LNCaP clone FGC (cell line): ENCODE results near the gene EMILIN2.

Source experiments
- DNase-seq: peaks from one replicate; pipeline ENCODE4 v3.0.0-alpha.2; 2011; ENCODE audit warnings: low read depth
- H3K4me3 ChIP-seq: 2 replicates; pipeline ENCODE4 v1.5.1; 2011; ENCODE audit warnings: mild to moderate bottlenecking, low read depth, low read length, control low read depth
- TF ChIP-seq, protein P1 (sequence below): IDR thresholded peaks from 2 replicates; pipeline ENCODE4 v1.5.1; 2012; ENCODE audit warnings: mild to moderate bottlenecking; ENCODE audit not compliant: control insufficient read depth, insufficient read depth; ENCODE audit errors: extremely low read depth

Gene EMILIN2

GRCh38 chr18:2919600-2919999 is 72.8 kb downstream of the EMILIN2 start:
- no peak for DNase-seq
- H3K4me3 ChIP-seq, result no peak overlapping the region
- TF ChIP-seq, protein P1, sequence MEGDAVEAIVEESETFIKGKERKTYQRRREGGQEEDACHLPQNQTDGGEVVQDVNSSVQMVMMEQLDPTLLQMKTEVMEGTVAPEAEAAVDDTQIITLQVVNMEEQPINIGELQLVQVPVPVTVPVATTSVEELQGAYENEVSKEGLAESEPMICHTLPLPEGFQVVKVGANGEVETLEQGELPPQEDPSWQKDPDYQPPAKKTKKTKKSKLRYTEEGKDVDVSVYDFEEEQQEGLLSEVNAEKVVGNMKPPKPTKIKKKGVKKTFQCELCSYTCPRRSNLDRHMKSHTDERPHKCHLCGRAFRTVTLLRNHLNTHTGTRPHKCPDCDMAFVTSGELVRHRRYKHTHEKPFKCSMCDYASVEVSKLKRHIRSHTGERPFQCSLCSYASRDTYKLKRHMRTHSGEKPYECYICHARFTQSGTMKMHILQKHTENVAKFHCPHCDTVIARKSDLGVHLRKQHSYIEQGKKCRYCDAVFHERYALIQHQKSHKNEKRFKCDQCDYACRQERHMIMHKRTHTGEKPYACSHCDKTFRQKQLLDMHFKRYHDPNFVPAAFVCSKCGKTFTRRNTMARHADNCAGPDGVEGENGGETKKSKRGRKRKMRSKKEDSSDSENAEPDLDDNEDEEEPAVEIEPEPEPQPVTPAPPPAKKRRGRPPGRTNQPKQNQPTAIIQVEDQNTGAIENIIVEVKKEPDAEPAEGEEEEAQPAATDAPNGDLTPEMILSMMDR, result no peak

GRCh38 chr18:2920027-2920426 is 73.2 kb downstream of the EMILIN2 start:
- no peak overlapping the region for H3K4me3 ChIP-seq
- DNase-seq, result no peak
- TF ChIP-seq, protein P1, result no peak

GRCh38 chr18:2920546-2921343 is 73.9 kb downstream of the EMILIN2 start:
- H3K4me3 ChIP-seq, result no peak overlapping the region
- DNase-seq, result no peak
- TF ChIP-seq, protein P1, result no peak

DNA sequence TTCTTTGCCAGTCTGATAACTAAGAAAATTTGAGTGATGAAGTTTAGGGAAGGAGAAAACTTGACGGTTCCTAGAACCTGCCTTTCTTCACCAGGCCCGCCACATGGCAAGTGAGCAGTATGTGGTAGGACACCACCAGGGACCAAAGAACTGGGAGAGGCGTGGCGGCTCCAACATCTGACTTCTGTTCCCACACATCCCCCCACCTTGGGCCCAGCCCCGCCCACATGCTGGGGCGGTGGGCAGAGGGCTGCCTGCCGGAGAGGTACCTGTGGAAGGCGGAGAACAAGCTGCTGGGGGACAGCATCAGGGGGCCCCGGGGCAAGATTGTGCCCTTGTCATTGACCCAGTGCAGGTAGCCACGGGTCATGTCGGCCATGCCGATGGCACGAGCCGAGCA is 75.0 kb downstream of the EMILIN2 start:
- H3K4me3 ChIP-seq, result no peak overlapping the region
- TF ChIP-seq, protein P1, result no peak
- no peak for DNase-seq

- H3K4me3 ChIP-seq, result no peak overlapping the region
- TF ChIP-seq, protein P1, result no peak
- no peak for DNase-seq
These were observed 76.7 kb downstream of the EMILIN2 start for GRCh38 chr18:2923464-2923863.

DNA sequence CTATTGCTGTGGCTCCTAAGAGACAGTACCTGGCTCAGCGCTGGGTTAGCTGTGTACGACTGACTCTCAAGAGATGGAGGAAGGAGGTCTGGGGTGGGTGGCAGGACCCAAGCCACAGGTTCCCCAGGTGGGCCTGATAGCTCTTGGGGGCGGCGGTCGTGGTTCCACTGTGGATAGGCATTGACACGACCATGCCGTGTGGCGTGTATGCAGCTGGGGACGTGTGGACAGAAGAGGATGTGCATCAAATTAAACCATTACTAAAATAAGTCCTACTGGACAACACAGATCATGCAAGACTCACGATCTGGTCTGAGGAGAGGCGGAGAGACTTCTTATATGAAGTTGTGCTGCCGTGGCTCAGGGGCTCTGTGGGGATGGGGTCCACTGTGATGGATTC is 78.1 kb downstream of the EMILIN2 start:
- no peak overlapping the region for H3K4me3 ChIP-seq
- TF ChIP-seq, protein P1, result no peak
- DNase-seq, result no peak

- no peak overlapping the region for H3K4me3 ChIP-seq
- no peak for DNase-seq
- TF ChIP-seq, protein P1, result no peak
These were observed 79.7 kb downstream of the EMILIN2 start for GRCh38 chr18:2926528-2926927.
